HepG2 (cell line): ENCODE results near the gene ADI1. TPM values are rescaled to one million over a fixed set of nuclear protein-coding genes. Genes with fewer than 3 reads are reported as not detected.

ENCODE experiments used
- ATAC-seq: fragments of 200-7000 bp; cut with Tn5 transposase; 3 replicates; pipeline ENCODE4 v1.9.1; 2020; ENCODE audit warnings: mild to moderate bottlenecking, moderate library complexity
- BruUV-seq: library from RNA; stranded (reverse); fragments of 400-500 nt; replicated peaks from 2 replicates; lab custom pipeline; 2021; lab: Mats Ljungman, UMichigan
- CTCF ChIA-PET: fragments of 300-600 bp; formaldehyde crosslinking; extraction: SDS; loops from one replicate; lab custom pipeline; 2021; ENCODE audit warnings: low total read pairs, inconsistent platforms, low intra/inter-chr PET ratio; lab: Yijun Ruan, JAX
- POLR2A ChIA-PET: fragments of 350-600 bp; sonication (Branson Sonifier 250); formaldehyde crosslinking; loops from one replicate; lab custom pipeline; 2020; ENCODE audit warnings: antibody characterized with exemption, inconsistent platforms; lab: Yijun Ruan, JAX
- DNase-seq: peaks from one replicate; pipeline ENCODE4 v3.0.0-alpha.2; 2015; ENCODE audit warnings: low spot score
- FAIRE-seq: peaks from 3 replicates; lab custom pipeline; 2011; peaks lifted over from hg19 to GRCh38; lab: Jason Lieb, UNC
- H2AFZ ChIP-seq: one replicate; pipeline ENCODE4 v1.6.1; 2011; ENCODE audit warnings: low read length, inconsistent platforms
- H3K27ac ChIP-seq: fragments of 300-600 bp; 3 replicates; pipeline ENCODE4 v1.8.0; 2011; ENCODE audit warnings: mixed run types, mild to moderate bottlenecking, mixed read lengths, low read length, inconsistent platforms; ENCODE audit not compliant: insufficient read depth; ENCODE audit errors: extremely low read length
- H3K27me3 ChIP-seq, 2 experiments: fragments of 200-600 bp in 1 of 2; 2 replicates in 1 of 2; 3 replicates in 1 of 2; pipeline versions ENCODE4 v1.6.0 to v1.8.0; 2011; ENCODE audit warnings: low read length in 2 of 2, mild to moderate bottlenecking in 2 of 2, moderate library complexity in 2 of 2, inconsistent platforms in 1 of 2; ENCODE audit not compliant: insufficient read depth in 2 of 2, control insufficient read depth in 1 of 2
- H3K36me3 ChIP-seq, 2 experiments: fragments of 200-600 bp in 1 of 2; replicated peaks in 1 of 2; 2 replicates in 1 of 2; 3 replicates in 1 of 2; pipeline versions ENCODE4 v1.5.1 to v1.8.0; 2011; ENCODE audit warnings: low read length in 2 of 2, inconsistent platforms in 1 of 2; ENCODE audit not compliant: insufficient read depth in 2 of 2, control insufficient read depth in 1 of 2
- H3K4me1 ChIP-seq: 2 replicates; pipeline ENCODE4 v1.5.1; 2012; ENCODE audit warnings: low read length, inconsistent platforms; ENCODE audit not compliant: insufficient read depth
- H3K4me2 ChIP-seq: 2 replicates; pipeline ENCODE4 v1.6.0; 2011; ENCODE audit warnings: low read depth, low read length, inconsistent platforms
- H3K4me3 ChIP-seq, 3 experiments: fragments of 200-600 bp in 1 of 3; sonication (generic), shearing (Covaris generic) in 1 of 3; replicated peaks in 1 of 3; 2 replicates each; pipeline ENCODE4 v1.5.1; 2011 to 2016; ENCODE audit warnings: low read length in 3 of 3, inconsistent platforms in 2 of 3, low read depth in 2 of 3, mild to moderate bottlenecking in 2 of 3, control low read depth in 1 of 3, mixed read lengths in 1 of 3; ENCODE audit not compliant: insufficient read depth in 1 of 3
- H3K79me2 ChIP-seq: one replicate; pipeline ENCODE4 v1.6.1; 2011; ENCODE audit warnings: low read length, inconsistent platforms; ENCODE audit not compliant: insufficient read depth
- H3K9ac ChIP-seq: 2 replicates; pipeline ENCODE4 v1.6.0; 2011; ENCODE audit warnings: mild to moderate bottlenecking, low read depth, low read length, inconsistent platforms; ENCODE audit not compliant: insufficient read depth
- H3K9me3 ChIP-seq: 2 replicates; pipeline ENCODE4 v1.5.1; 2012; ENCODE audit warnings: mild to moderate bottlenecking, low read length
- H4K20me1 ChIP-seq: 2 replicates; pipeline ENCODE4 v1.6.0; 2011; ENCODE audit warnings: inconsistent platforms, mild to moderate bottlenecking, low read length, moderate library complexity; ENCODE audit not compliant: insufficient read depth
- HDAC6 ChIP-seq: fragments of 200-600 bp; sonication (generic); IDR thresholded peaks from 2 replicates; pipeline ENCODE4 v1.7.0; 2017; ENCODE audit warnings: mild to moderate bottlenecking, antibody characterized with exemption, low read length, low read depth
- RFX5 ChIP-seq: IDR thresholded peaks from 2 replicates; pipeline ENCODE4 v1.6.1; 2011; ENCODE audit warnings: low read depth, low read length, improper control_type of control experiment
- ZNF33B ChIP-seq: sonication (generic); formaldehyde crosslinking; IDR thresholded peaks from 2 replicates; pipeline ENCODE4 v1.5.1; 2020; ENCODE audit warnings: mild to moderate bottlenecking, missing genetic modification reagents
- ZNF44 ChIP-seq: sonication (generic); formaldehyde crosslinking; IDR thresholded peaks from 2 replicates; pipeline ENCODE4 v1.5.1; 2020; ENCODE audit warnings: mild to moderate bottlenecking, missing genetic modification reagents
- WGBS: methylation state at CpG from one replicate; pipeline ENCODE4 v1.1.6; 2017; ENCODE audit warnings: low lambda C conversion rate; 5-methylcytosine and 5-hydroxymethylcytosine counted together
- in situ Hi-C: cut with HindIII; loops from 2 replicates; pipeline ENCODE4 v1.10.0; 2017; ENCODE audit warnings: low pct_unique_long_range_greater_than_20kb; ENCODE audit not compliant: extremely low pct_ligation_motif_present
- intact Hi-C: fragments of 100-400 bp; cut with micrococcal nuclease; formaldehyde crosslinking; loops from one replicate; pipeline ENCODE4 v1.10.0; 2022; ENCODE audit not compliant: unreplicated experiment
- polyA plus RNA-seq, 8 experiments: library from polyadenylated mRNA; depleted of rRNA in 3 of 8; stranded (reverse) in 7 of 8; unstranded in 1 of 8; fragments of >200 nt; fragmentation: Illumina TruSeq in 4 of 8; extraction: Trizol in 4 of 8; gene quantifications; 2 replicates each; pipeline versions ENCODE4 v1.2.1 to v1.2.3, GENCODE V29; 2011 to 2016; ENCODE audit warnings: low read depth in 4 of 8, missing spikeins in 1 of 8, mixed read lengths in 1 of 8; ENCODE audit not compliant: insufficient read depth in 1 of 8
- total RNA-seq, 5 experiments: library from RNA; depleted of rRNA; stranded (reverse); fragments of >200 nt; fragmentation: Illumina TruSeq; extraction: Trizol; gene quantifications; 2 replicates each; pipeline ENCODE4 v1.2.3, GENCODE V29; 2016; ENCODE audit warnings: low read depth in 1 of 5
- TF ChIP-seq, protein P1 (sequence below): sonication (generic); formaldehyde crosslinking; IDR thresholded peaks from 2 replicates; pipeline ENCODE4 v1.5.1; 2020; ENCODE audit warnings: mild to moderate bottlenecking, missing genetic modification reagents, moderate library complexity
- TF ChIP-seq, protein P2 (sequence below): sonication (generic); IDR thresholded peaks from 2 replicates; pipeline ENCODE4 v1.6.1; 2016; ENCODE audit warnings: low read depth, borderline replicate concordance
- TF ChIP-seq, protein P3 (sequence below): sonication (generic); formaldehyde crosslinking; IDR thresholded peaks from 2 replicates; pipeline ENCODE4 v1.5.0; 2020; ENCODE audit warnings: mild to moderate bottlenecking, missing genetic modification reagents, moderate library complexity

ADI1 gene
- total and polyA plus RNA-seq, 2 of the 13 experiments (the other 11 are each of a cell fraction or from before 2014, with no cell fraction given) = 28.7 to 123 TPM

DNA sequence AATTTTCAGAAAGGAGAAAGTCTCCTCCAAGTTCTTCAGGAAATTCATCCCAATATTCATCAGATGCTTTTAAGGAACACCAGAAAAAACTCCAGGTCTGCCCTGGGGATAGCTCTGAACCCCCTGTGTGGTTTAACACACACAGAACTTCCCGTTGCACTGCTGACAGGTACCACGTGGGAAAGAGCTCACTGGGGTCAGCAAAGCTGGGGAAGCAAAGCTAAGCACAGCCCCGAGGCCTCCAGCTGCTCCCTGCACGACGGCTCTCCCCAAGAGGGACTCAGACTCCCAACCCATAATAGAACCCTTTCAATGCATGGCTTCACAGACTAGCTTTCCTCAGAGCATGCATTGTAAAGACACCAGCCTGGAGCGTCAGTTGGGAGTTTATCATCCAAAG is 28.0 kb downstream of the ADI1 start (continued):
- TF ChIP-seq, protein P1, sequence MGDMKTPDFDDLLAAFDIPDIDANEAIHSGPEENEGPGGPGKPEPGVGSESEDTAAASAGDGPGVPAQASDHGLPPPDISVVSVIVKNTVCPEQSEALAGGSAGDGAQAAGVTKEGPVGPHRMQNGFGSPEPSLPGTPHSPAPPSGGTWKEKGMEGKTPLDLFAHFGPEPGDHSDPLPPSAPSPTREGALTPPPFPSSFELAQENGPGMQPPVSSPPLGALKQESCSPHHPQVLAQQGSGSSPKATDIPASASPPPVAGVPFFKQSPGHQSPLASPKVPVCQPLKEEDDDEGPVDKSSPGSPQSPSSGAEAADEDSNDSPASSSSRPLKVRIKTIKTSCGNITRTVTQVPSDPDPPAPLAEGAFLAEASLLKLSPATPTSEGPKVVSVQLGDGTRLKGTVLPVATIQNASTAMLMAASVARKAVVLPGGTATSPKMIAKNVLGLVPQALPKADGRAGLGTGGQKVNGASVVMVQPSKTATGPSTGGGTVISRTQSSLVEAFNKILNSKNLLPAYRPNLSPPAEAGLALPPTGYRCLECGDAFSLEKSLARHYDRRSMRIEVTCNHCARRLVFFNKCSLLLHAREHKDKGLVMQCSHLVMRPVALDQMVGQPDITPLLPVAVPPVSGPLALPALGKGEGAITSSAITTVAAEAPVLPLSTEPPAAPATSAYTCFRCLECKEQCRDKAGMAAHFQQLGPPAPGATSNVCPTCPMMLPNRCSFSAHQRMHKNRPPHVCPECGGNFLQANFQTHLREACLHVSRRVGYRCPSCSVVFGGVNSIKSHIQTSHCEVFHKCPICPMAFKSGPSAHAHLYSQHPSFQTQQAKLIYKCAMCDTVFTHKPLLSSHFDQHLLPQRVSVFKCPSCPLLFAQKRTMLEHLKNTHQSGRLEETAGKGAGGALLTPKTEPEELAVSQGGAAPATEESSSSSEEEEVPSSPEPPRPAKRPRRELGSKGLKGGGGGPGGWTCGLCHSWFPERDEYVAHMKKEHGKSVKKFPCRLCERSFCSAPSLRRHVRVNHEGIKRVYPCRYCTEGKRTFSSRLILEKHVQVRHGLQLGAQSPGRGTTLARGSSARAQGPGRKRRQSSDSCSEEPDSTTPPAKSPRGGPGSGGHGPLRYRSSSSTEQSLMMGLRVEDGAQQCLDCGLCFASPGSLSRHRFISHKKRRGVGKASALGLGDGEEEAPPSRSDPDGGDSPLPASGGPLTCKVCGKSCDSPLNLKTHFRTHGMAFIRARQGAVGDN = peak; percentile 74
- TF ChIP-seq, protein P2, sequence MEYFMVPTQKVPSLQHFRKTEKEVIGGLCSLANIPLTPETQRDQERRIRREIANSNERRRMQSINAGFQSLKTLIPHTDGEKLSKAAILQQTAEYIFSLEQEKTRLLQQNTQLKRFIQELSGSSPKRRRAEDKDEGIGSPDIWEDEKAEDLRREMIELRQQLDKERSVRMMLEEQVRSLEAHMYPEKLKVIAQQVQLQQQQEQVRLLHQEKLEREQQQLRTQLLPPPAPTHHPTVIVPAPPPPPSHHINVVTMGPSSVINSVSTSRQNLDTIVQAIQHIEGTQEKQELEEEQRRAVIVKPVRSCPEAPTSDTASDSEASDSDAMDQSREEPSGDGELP = peak; percentile 32; the same call in 1 of the 2 replicates

DNA sequence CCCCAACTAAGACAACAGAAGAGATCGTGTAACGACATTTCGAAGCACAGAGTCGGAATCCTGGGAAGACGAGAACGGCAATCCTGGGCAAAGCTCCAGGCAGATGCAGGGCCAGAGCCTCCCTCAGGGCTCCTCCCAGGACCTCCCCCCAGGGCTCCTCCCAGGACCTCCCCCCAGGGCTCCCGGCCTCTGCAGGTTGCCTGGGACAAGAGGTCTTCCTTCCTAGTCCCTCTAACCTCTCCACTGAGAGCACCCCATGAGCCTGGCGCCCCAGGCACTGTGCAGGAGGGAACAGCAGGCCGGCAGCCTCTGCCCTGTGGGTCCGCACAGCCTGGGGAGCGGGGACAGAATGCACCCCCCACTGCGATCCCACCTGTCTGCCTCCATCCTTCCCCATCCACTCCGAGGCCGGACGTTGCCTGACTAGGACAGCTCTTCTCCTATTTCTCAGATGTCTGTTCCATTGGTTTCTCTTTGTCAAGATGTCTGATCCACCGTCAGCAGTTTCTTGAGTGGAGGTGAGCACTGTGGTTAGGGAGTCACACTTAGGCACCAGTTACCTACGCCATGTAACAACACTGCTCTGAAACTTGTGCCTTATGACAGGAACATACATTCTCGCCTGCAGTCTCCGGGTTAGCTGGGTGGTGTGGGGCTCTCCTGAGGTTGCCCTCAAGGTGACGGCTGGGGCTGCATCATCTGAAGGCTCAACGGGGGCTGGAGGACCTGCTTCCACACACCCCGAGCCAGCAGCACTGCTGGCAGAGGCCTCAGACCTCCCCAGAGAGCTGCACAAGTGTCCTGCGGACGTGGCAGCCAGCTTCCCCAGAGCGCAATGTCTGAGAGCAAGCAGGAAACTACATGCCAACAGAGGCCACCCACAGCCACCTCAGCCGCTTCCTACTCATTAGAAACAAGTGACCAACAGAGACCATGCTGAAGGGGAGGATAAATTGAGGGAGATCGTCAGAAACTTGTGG is 28.9 kb downstream of the ADI1 start:
- CTCF ChIA-PET = no interaction called here
- FAIRE-seq = no peak
- POLR2A ChIA-PET = interaction anchor here (0.9 to 5.1 kb wide), 4 partner anchors 10 to 68 kb away, joined by 3 to 43 read pairs (median 24); partner anchors contain the start of genes ADI1 and RNASEH1

More for the DNA sequence above, 28.9 kb downstream of the ADI1 start:
- H3K4me2 ChIP-seq = peak overlapping the region; percentile 8; the same call in 1 of the 2 replicates
- H3K79me2 ChIP-seq = no peaks in the 10 kb centered on the region
- no peaks in the 10 kb centered on the region for H3K27me3 ChIP-seq
- no peaks in the 10 kb centered on the region for H4K20me1 ChIP-seq
- no peaks in the 10 kb centered on the region for H3K9me3 ChIP-seq
- no peak overlapping the region for H3K27ac ChIP-seq
- H3K4me3 ChIP-seq = no peak overlapping the region
- 67% methylated on average over 27 of the region's 27 CpGs for WGBS
- ATAC-seq (no peak), DNase-seq (no peak)
- H3K36me3 ChIP-seq = peaks cover 0 to 2% of the 10 kb centered on the region in 2 experiments; a peak in 2 of 5 replicates
- H2AFZ ChIP-seq = no peak overlapping the region
- TF ChIP-seq ZNF33B (CRISPR knock-in tag) (0 out of 2 replicates have a peak, but pooled peaks have one; percentile 19), HDAC6 (no peak), ZNF44 (no peak), RFX5 (0 out of 2 replicates have a peak, but pooled peaks have one; percentile 13)
- TF ChIP-seq, protein P3, sequence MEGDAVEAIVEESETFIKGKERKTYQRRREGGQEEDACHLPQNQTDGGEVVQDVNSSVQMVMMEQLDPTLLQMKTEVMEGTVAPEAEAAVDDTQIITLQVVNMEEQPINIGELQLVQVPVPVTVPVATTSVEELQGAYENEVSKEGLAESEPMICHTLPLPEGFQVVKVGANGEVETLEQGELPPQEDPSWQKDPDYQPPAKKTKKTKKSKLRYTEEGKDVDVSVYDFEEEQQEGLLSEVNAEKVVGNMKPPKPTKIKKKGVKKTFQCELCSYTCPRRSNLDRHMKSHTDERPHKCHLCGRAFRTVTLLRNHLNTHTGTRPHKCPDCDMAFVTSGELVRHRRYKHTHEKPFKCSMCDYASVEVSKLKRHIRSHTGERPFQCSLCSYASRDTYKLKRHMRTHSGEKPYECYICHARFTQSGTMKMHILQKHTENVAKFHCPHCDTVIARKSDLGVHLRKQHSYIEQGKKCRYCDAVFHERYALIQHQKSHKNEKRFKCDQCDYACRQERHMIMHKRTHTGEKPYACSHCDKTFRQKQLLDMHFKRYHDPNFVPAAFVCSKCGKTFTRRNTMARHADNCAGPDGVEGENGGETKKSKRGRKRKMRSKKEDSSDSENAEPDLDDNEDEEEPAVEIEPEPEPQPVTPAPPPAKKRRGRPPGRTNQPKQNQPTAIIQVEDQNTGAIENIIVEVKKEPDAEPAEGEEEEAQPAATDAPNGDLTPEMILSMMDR (CRISPR knock-in tag) = no peak
- TF ChIP-seq, all 625 proteins: peak for 2
- no peak overlapping the region for H3K9ac ChIP-seq
- intact Hi-C loops (no loop called here), in situ Hi-C loops (no loop called here)
- BruUV-seq = no TSS peak
- H3K4me1 ChIP-seq = peaks cover 74% of the 10 kb centered on the region
